HL-60 (cell line): ENCODE data around the gene COBL.

Experiments used
- CTCF ChIP-seq: IDR thresholded peaks from one replicate; pipeline ENCODE4 v1.5.1; 2011; ENCODE audit warnings: low read length, control low read depth, inconsistent platforms; ENCODE audit not compliant: insufficient read depth
- GABPA ChIP-seq: IDR thresholded peaks from 2 replicates; pipeline ENCODE4 v1.6.1; 2012; ENCODE audit warnings: low read depth
- POLR2AphosphoS5 ChIP-seq: IDR thresholded peaks from 2 replicates; pipeline ENCODE4 v1.6.1; 2012; ENCODE audit warnings: low read depth
- REST ChIP-seq: IDR thresholded peaks from 2 replicates; pipeline ENCODE4 v1.6.1; 2012; ENCODE audit warnings: low read depth; ENCODE audit not compliant: insufficient replicate concordance
- SPI1 ChIP-seq: IDR thresholded peaks from 2 replicates; pipeline ENCODE4 v1.6.1; 2012; ENCODE audit warnings: low read depth, mild to moderate bottlenecking, borderline replicate concordance

- TF ChIP-seq REST (no peak), CTCF (no peak), SPI1 (no peak), GABPA (no peak), POLR2AphosphoS5 (no peak)
These were observed 66.6 kb downstream of the COBL start for GRCh38 chr7:51249991-51250390.
